Measurements from ENCODE around the gene GDAP1L1.

GRCh38 chr20:44273231-44274215, 26.4 kb downstream of the GDAP1L1 start:
- TF ChIP-seq SREBF2 (IDR thresholded peaks at IDR 0.05) = no peak
- no peak for TF ChIP-seq RCOR1 (IDR thresholded peaks at IDR 0.05; ENCODE audit: low read depth, low read length)
- TF ChIP-seq RAD21 (conservative IDR thresholded peaks at IDR 0.05 in 1 of 2, IDR thresholded peaks at IDR 0.05 in 1 of 2) = no peak
- no peak for TF ChIP-seq CHD2 (IDR thresholded peaks at IDR 0.05; ENCODE audit: low read length, partially characterized antibody)
- TF ChIP-seq CTCF (IDR thresholded peaks at IDR 0.05) = no peak
- no peak for TF ChIP-seq PHF8 (IDR thresholded peaks at IDR 0.05; ENCODE audit: borderline replicate concordance, low read depth)
- no peak for TF ChIP-seq USF2 (IDR thresholded peaks at IDR 0.05)
- no peak for TF ChIP-seq JUNB (IDR thresholded peaks at IDR 0.05)
- TF ChIP-seq REST (IDR thresholded peaks at IDR 0.05) = no peak
- no peak for TF ChIP-seq NPAS2 (CRISPR knock-in tag; IDR thresholded peaks at IDR 0.05; ENCODE audit: borderline replicate concordance)
- no peak for TF ChIP-seq ZFP36 (IDR thresholded peaks at IDR 0.05; ENCODE audit: borderline replicate concordance, partially characterized antibody)
